GM12878 (cell line): ENCODE data around the gene SHC3. TPM values are rescaled to one million over a fixed set of nuclear protein-coding genes. Genes with fewer than 3 reads are reported as not detected.

Source experiments
- ATAC-seq: fragments of 200-7000 bp; cut with Tn5 transposase; 3 replicates; pipeline ENCODE4 v1.9.1; 2020; ENCODE audit warnings: mild to moderate bottlenecking, moderate library complexity
- BruUV-seq: library from RNA; stranded (reverse); fragments of 400-500 nt; replicated peaks from 2 replicates; lab custom pipeline; 2021; lab: Mats Ljungman, UMichigan
- CTCF ChIA-PET: fragments of 300-600 bp; sonication (Branson Sonifier 250); formaldehyde crosslinking; extraction: SDS; loops from one replicate; lab custom pipeline; 2021; ENCODE audit warnings: inconsistent platforms; lab: Yijun Ruan, JAX
- POLR2A ChIA-PET: fragments of 350-600 bp; formaldehyde crosslinking; extraction: SDS; loops from one replicate; lab custom pipeline; 2021; ENCODE audit warnings: inconsistent platforms; lab: Charles Lee
- RAD21 ChIA-PET: fragments of 300-600 bp; sonication (Branson Sonifier 250); formaldehyde crosslinking; loops from one replicate; lab custom pipeline; 2023; ENCODE audit warnings: antibody characterized with exemption; ENCODE audit not compliant: unreplicated experiment; lab: Charles Lee
- SMC1A ChIA-PET: fragments of 300-600 bp; sonication (Branson Sonifier 250); formaldehyde crosslinking; loops from one replicate; lab custom pipeline; 2023; ENCODE audit not compliant: unreplicated experiment, uncharacterized antibody; lab: Charles Lee
- DNase-seq: peaks from one replicate; pipeline ENCODE4 v3.0.0-alpha.2; 2011; ENCODE audit warnings: low read depth, low spot score
- FAIRE-seq: peaks from 3 replicates; lab custom pipeline; 2011; peaks lifted over from hg19 to GRCh38; lab: Jason Lieb, UNC
- H2AFZ ChIP-seq: 2 replicates; pipeline ENCODE4 v1.6.0; 2011; ENCODE audit warnings: low read depth, low read length, control low read depth; ENCODE audit not compliant: control insufficient read depth
- H3K27ac ChIP-seq: 2 replicates; pipeline ENCODE4 v1.5.1; 2011; ENCODE audit warnings: control low read depth; ENCODE audit not compliant: control insufficient read depth, insufficient read depth
- H3K27me3 ChIP-seq, 2 experiments: replicated peaks in 1 of 2; 2 replicates each; pipeline versions ENCODE4 v1.6.0 to v1.6.1; 2011; ENCODE audit warnings: low read length in 1 of 2; ENCODE audit not compliant: control insufficient read depth in 2 of 2, insufficient read depth in 2 of 2
- H3K36me3 ChIP-seq, 2 experiments: 2 replicates each; pipeline ENCODE4 v1.5.1; 2011; ENCODE audit warnings: low read length in 1 of 2; ENCODE audit not compliant: control insufficient read depth in 2 of 2, insufficient read depth in 2 of 2
- H3K4me1 ChIP-seq: 2 replicates; pipeline ENCODE4 v1.6.1; 2011; ENCODE audit warnings: mild to moderate bottlenecking, low read length, moderate library complexity, mixed read lengths; ENCODE audit not compliant: control insufficient read depth, insufficient read depth
- H3K4me2 ChIP-seq: 2 replicates; pipeline ENCODE4 v1.6.0; 2011; ENCODE audit warnings: control low read depth; ENCODE audit not compliant: control insufficient read depth, insufficient read depth
- H3K4me3 ChIP-seq: fragments of 200-600 bp; sonication (generic); 2 replicates; pipeline ENCODE4 v1.5.1; 2016
- H3K79me2 ChIP-seq: 2 replicates; pipeline ENCODE4 v1.6.0; 2011; ENCODE audit warnings: low read length; ENCODE audit not compliant: control insufficient read depth, insufficient read depth
- H3K9ac ChIP-seq: 2 replicates; pipeline ENCODE4 v1.8.0; 2011; ENCODE audit warnings: low read length, control low read depth, mixed read lengths; ENCODE audit not compliant: control insufficient read depth, insufficient read depth
- H3K9me3 ChIP-seq: replicated peaks from 3 replicates; pipeline ENCODE4 v1.5.1; 2011; ENCODE audit warnings: mild to moderate bottlenecking, low read length; ENCODE audit not compliant: control insufficient read depth, insufficient read depth
- H4K20me1 ChIP-seq: 2 replicates; pipeline ENCODE4 v1.6.0; 2011; ENCODE audit not compliant: control insufficient read depth, insufficient read depth
- IKZF2 ChIP-seq, 2 experiments: fragments of 450-650 bp; IDR thresholded peaks; 2 replicates each; pipeline ENCODE4 v1.6.1; 2017; ENCODE audit warnings: mild to moderate bottlenecking in 2 of 2, moderate library complexity in 2 of 2
- RCOR1 ChIP-seq: conservative IDR thresholded peaks from 2 replicates; pipeline ENCODE4 v1.6.1; 2012; ENCODE audit warnings: low read depth, low read length, improper control_type of control experiment
- SP1 ChIP-seq: IDR thresholded peaks from one replicate; pipeline ENCODE4 v1.6.1; 2011; ENCODE audit warnings: low read depth, low read length
- SUPT20H ChIP-seq: IDR thresholded peaks from 2 replicates; pipeline ENCODE4 v1.6.1; 2011; ENCODE audit warnings: low read depth, mild to moderate bottlenecking, low read length, moderate library complexity, borderline replicate concordance; ENCODE audit not compliant: control insufficient read depth
- ZBTB40 ChIP-seq: fragments of 450-650 bp; IDR thresholded peaks from 2 replicates; pipeline ENCODE4 v1.6.1; 2016; ENCODE audit warnings: mild to moderate bottlenecking, moderate library complexity, borderline replicate concordance
- WGBS: methylation state at CpG from one replicate; pipeline ENCODE4 v1.1.6; 2016; ENCODE audit warnings: low lambda C conversion rate; ENCODE audit not compliant: insufficient replicate concordance, insufficient coverage; ENCODE audit errors: missing lambda C conversion rate; 5-methylcytosine and 5-hydroxymethylcytosine counted together
- in situ Hi-C: fragments of 300-500 bp; cut with MboI; formaldehyde crosslinking; loops from 9 replicates; pipeline ENCODE4 v1.14.3; 2018; ENCODE audit warnings: mixed read lengths
- intact Hi-C: fragments of 100-400 bp; cut with micrococcal nuclease; formaldehyde crosslinking; loops from one replicate; pipeline ENCODE4 v1.14.2; 2022; ENCODE audit not compliant: unreplicated experiment
- polyA plus RNA-seq, 11 experiments: library from polyadenylated mRNA; depleted of rRNA in 4 of 11; unstranded in 6 of 11; stranded (reverse) in 5 of 11; fragments of >200 nt; fragmentation: Nextera tagmentation in 4 of 11; fragmentation: Illumina TruSeq in 1 of 11; extraction: Ambion mirVana in 4 of 11; extraction: Trizol in 1 of 11; gene quantifications; 1 replicate in 1 of 11; 2 replicates in 10 of 11; pipeline versions ENCODE4 v1.2.1 to v1.2.3, GENCODE V29; 2011 to 2016; ENCODE audit warnings: inconsistent platforms in 2 of 11, missing spikeins in 2 of 11, low read depth in 1 of 11
- total RNA-seq, 4 experiments: library from RNA; depleted of rRNA in 3 of 4; stranded (reverse); fragments of >200 nt in 3 of 4; fragmentation: Illumina TruSeq in 1 of 4; extraction: Trizol in 1 of 4; gene quantifications; 2 replicates each; pipeline versions ENCODE4 v1.2.1 to v1.2.3, GENCODE V29; 2013 to 2021

Gene SHC3
- total and polyA plus RNA-seq, 10 of the 15 experiments (the other 5 are each of a cell fraction or from before 2014, with no cell fraction given), result 0.01 to 0.06 TPM; not detected in 8

GRCh38 chr9:89047667-89048066 lies 131.0 kb downstream of the SHC3 start (continued):
- TF ChIP-seq ZBTB40 (no peak), IKZF2 (IDR thresholded peaks at IDR 0.05) (no peak), SP1 (no peak)

GRCh38 chr9:89046832-89047231 lies 131.8 kb downstream of the SHC3 start:
- no peak overlapping the region for H2AFZ ChIP-seq
- H3K4me1 ChIP-seq, result no peaks in the 10 kb centered on the region
- ATAC-seq (no peak), DNase-seq (no peak), FAIRE-seq (no peak)
- CTCF ChIA-PET, result interaction anchor here (1.6 kb wide), 1 partner anchor 251 kb away, joined by 3 read pairs; no protein-coding TSS in a partner anchor
- no peak overlapping the region for H3K9ac ChIP-seq
- H3K36me3 ChIP-seq, result no peaks in the 10 kb centered on the region
- WGBS, result 0% methylated on average over 2 of the region's 2 CpGs
- no TSS peak for BruUV-seq
- H3K27me3 ChIP-seq, result no peaks in the 10 kb centered on the region
- no peak overlapping the region for H3K4me3 ChIP-seq
- intact Hi-C loops, result no loop called here
- no peak overlapping the region for H3K27ac ChIP-seq
- no peaks in the 10 kb centered on the region for H3K9me3 ChIP-seq
- SMC1A ChIA-PET, result no interaction called here
- TF ChIP-seq SUPT20H (no peak), RCOR1 (no peak)
- POLR2A ChIA-PET, result no interaction called here
- no peaks in the 10 kb centered on the region for H3K79me2 ChIP-seq
- RAD21 ChIA-PET, result no interaction called here
- in situ Hi-C loops, result no loop called here
- H3K4me2 ChIP-seq, result no peak overlapping the region
- H4K20me1 ChIP-seq, result no peaks in the 10 kb centered on the region
